Effector memory CD4-positive, alpha-beta T cell (primary cell): ENCODE results near the gene MLST8.

Experiments
- DNase-seq, 3 donors: peaks; one replicate each; pipeline ENCODE4 v3.0.0-alpha.2; 2020
- H3K27ac ChIP-seq: 2 replicates; pipeline ENCODE4 v1.7.0; 2013; ENCODE audit warnings: mild to moderate bottlenecking, low read length, moderate library complexity; ENCODE audit not compliant: insufficient read depth, poor library complexity, severe bottlenecking
- H3K27me3 ChIP-seq: replicated peaks from 2 replicates; pipeline ENCODE4 v1.7.0; 2013; ENCODE audit warnings: mild to moderate bottlenecking, low read length; ENCODE audit not compliant: insufficient read depth, control insufficient read depth, poor library complexity, severe bottlenecking
- H3K36me3 ChIP-seq: 2 replicates; pipeline ENCODE4 v1.7.0; 2013; ENCODE audit warnings: mild to moderate bottlenecking, low read length, moderate library complexity; ENCODE audit not compliant: control insufficient read depth, insufficient read depth
- H3K4me1 ChIP-seq: 2 replicates; pipeline ENCODE4 v1.7.0; 2013; ENCODE audit warnings: low read length, mild to moderate bottlenecking; ENCODE audit not compliant: control insufficient read depth, insufficient read depth, poor library complexity, severe bottlenecking
- H3K4me3 ChIP-seq: 2 replicates; pipeline ENCODE4 v1.7.0; 2013; ENCODE audit warnings: low read length, low read depth, mild to moderate bottlenecking; ENCODE audit not compliant: insufficient read depth, poor library complexity, severe bottlenecking
- H3K9me3 ChIP-seq: 2 replicates; pipeline ENCODE4 v1.7.0; 2013; ENCODE audit warnings: mild to moderate bottlenecking, low read length, moderate library complexity; ENCODE audit not compliant: control insufficient read depth

MLST8 gene

GRCh38 chr16:2162676-2163118 lies 42.6 kb upstream of the MLST8 start:
- peaks cover 19% of the 10 kb centered on the region for H3K36me3 ChIP-seq
- H3K4me1 ChIP-seq: no peaks in the 10 kb centered on the region
- H3K27me3 ChIP-seq: no peaks in the 10 kb centered on the region
- no peak for DNase-seq
- no peaks in the 10 kb centered on the region for H3K9me3 ChIP-seq
- H3K27ac ChIP-seq: peak overlapping the region; percentile 37
- no peak overlapping the region for H3K4me3 ChIP-seq

GRCh38 chr16:2163211-2163881 lies 41.9 kb upstream of the MLST8 start:
- Histone ChIP-seq H3K27me3 (no peaks in the 10 kb centered on the region), H3K4me1 (no peaks in the 10 kb centered on the region), H3K4me3 (no peak overlapping the region), H3K36me3 (peaks cover 25% of the 10 kb centered on the region), H3K27ac (peak overlapping the region; percentile 37), H3K9me3 (no peaks in the 10 kb centered on the region)
- DNase-seq: peak in 2 of 3 donors; percentile 29 to 39

- peaks cover 27% of the 10 kb centered on the region for H3K36me3 ChIP-seq
- no peak overlapping the region for H3K27ac ChIP-seq
- no peak for DNase-seq
Measured at GRCh38 chr16:2165861-2166260, 39.4 kb upstream of the MLST8 start.

GRCh38 chr16:2166263-2167067 lies 38.8 kb upstream of the MLST8 start:
- DNase-seq: no peak
- Histone ChIP-seq H3K9me3 (no peaks in the 10 kb centered on the region), H3K4me1 (no peaks in the 10 kb centered on the region), H3K4me3 (no peak overlapping the region), H3K27me3 (no peaks in the 10 kb centered on the region), H3K36me3 (peaks cover 27% of the 10 kb centered on the region), H3K27ac (no peak overlapping the region)

More at GRCh38 chr16:2165861-2166260, 39.4 kb upstream of the MLST8 start:
- Histone ChIP-seq H3K9me3 (no peaks in the 10 kb centered on the region), H3K4me1 (no peaks in the 10 kb centered on the region), H3K4me3 (no peak overlapping the region), H3K27me3 (no peaks in the 10 kb centered on the region)

GRCh38 chr16:2167068-2167638 lies 38.1 kb upstream of the MLST8 start:
- Histone ChIP-seq H3K9me3 (no peaks in the 10 kb centered on the region), H3K27me3 (no peaks in the 10 kb centered on the region), H3K27ac (no peak overlapping the region), H3K4me1 (no peaks in the 10 kb centered on the region), H3K4me3 (no peak overlapping the region), H3K36me3 (peaks cover 34% of the 10 kb centered on the region)
- DNase-seq: no peak

- H3K4me3 ChIP-seq: no peak overlapping the region
- H3K27ac ChIP-seq: no peak overlapping the region
- no peaks in the 10 kb centered on the region for H3K27me3 ChIP-seq
- H3K4me1 ChIP-seq: no peaks in the 10 kb centered on the region
- no peaks in the 10 kb centered on the region for H3K9me3 ChIP-seq
- no peak for DNase-seq
- H3K36me3 ChIP-seq: peaks cover 53% of the 10 kb centered on the region
Measured at GRCh38 chr16:2170080-2170479, 35.2 kb upstream of the MLST8 start.

- no peak overlapping the region for H3K4me3 ChIP-seq
- H3K36me3 ChIP-seq: peaks cover 59% of the 10 kb centered on the region
- no peak overlapping the region for H3K27ac ChIP-seq
- no peaks in the 10 kb centered on the region for H3K4me1 ChIP-seq
- H3K27me3 ChIP-seq: no peaks in the 10 kb centered on the region
- H3K9me3 ChIP-seq: no peaks in the 10 kb centered on the region
- DNase-seq: no peak
Measured at GRCh38 chr16:2170587-2171435, 34.4 kb upstream of the MLST8 start.

GRCh38 chr16:2171601-2172178 lies 33.6 kb upstream of the MLST8 start:
- Histone ChIP-seq H3K27me3 (no peaks in the 10 kb centered on the region), H3K36me3 (peaks cover 58% of the 10 kb centered on the region), H3K4me1 (no peaks in the 10 kb centered on the region), H3K4me3 (no peak overlapping the region), H3K9me3 (no peaks in the 10 kb centered on the region), H3K27ac (no peak overlapping the region)
- DNase-seq: no peak

GRCh38 chr16:2172688-2173335 lies 32.4 kb upstream of the MLST8 start:
- no peak for DNase-seq
- Histone ChIP-seq H3K4me1 (no peaks in the 10 kb centered on the region), H3K27me3 (no peaks in the 10 kb centered on the region), H3K36me3 (peaks cover 51% of the 10 kb centered on the region), H3K9me3 (no peaks in the 10 kb centered on the region), H3K27ac (no peak overlapping the region), H3K4me3 (no peak overlapping the region)
